Hepatocyte (in vitro differentiated cells): ENCODE measurements around the gene CALHM5. TPM values are rescaled to one million over a fixed set of nuclear protein-coding genes. Genes with fewer than 3 reads are reported as not detected.

ENCODE experiments used
- DNase-seq: peaks from one replicate; pipeline ENCODE4 v3.0.0-alpha.2; 2016; ENCODE audit warnings: low spot score
- H2AFZ ChIP-seq: fragments of 200-600 bp; sonication (generic); 2 replicates; pipeline ENCODE4 v1.6.0; 2016; ENCODE audit warnings: antibody characterized with exemption, mild to moderate bottlenecking
- H3K27ac ChIP-seq: fragments of 200-600 bp; sonication (generic); 2 replicates; pipeline ENCODE4 v1.5.1; 2016; ENCODE audit warnings: mild to moderate bottlenecking
- H3K27me3 ChIP-seq: fragments of 200-600 bp; sonication (generic); 2 replicates; pipeline ENCODE4 v1.6.1; 2016
- H3K36me3 ChIP-seq: fragments of 200-600 bp; sonication (generic); replicated peaks from 2 replicates; pipeline ENCODE4 v1.5.1; 2016; ENCODE audit warnings: low read depth; ENCODE audit not compliant: insufficient read depth
- H3K4me1 ChIP-seq: fragments of 200-600 bp; sonication (generic); 2 replicates; pipeline ENCODE4 v1.5.1; 2016; ENCODE audit warnings: mild to moderate bottlenecking, moderate library complexity; ENCODE audit not compliant: insufficient read depth
- H3K4me2 ChIP-seq: fragments of 200-600 bp; sonication (generic); 2 replicates; pipeline ENCODE4 v1.6.0; 2016
- H3K4me3 ChIP-seq: fragments of 200-600 bp; sonication (generic); 2 replicates; pipeline ENCODE4 v1.5.1; 2016; ENCODE audit warnings: mild to moderate bottlenecking
- H3K79me2 ChIP-seq: fragments of 200-600 bp; sonication (generic); 2 replicates; pipeline ENCODE4 v1.6.0; 2017; ENCODE audit warnings: mild to moderate bottlenecking
- H3K9me2 ChIP-seq: fragments of 200-600 bp; sonication (generic); replicated peaks from 2 replicates; pipeline ENCODE4 v1.6.0; 2017; ENCODE audit warnings: mild to moderate bottlenecking; ENCODE audit not compliant: insufficient read depth
- H3K9me3 ChIP-seq: fragments of 200-600 bp; sonication (generic); 2 replicates; pipeline ENCODE4 v1.5.1; 2016; ENCODE audit warnings: low read depth, mild to moderate bottlenecking
- H4K20me1 ChIP-seq: fragments of 200-600 bp; sonication (generic); 2 replicates; pipeline ENCODE4 v1.6.0; 2016; ENCODE audit warnings: mild to moderate bottlenecking; ENCODE audit not compliant: insufficient read depth, poor library complexity, severe bottlenecking
- EZH2 ChIP-seq: fragments of 200-600 bp; sonication (generic); IDR thresholded peaks from 2 replicates; pipeline ENCODE4 v1.6.1; 2016; ENCODE audit warnings: antibody characterized with exemption, mild to moderate bottlenecking, borderline replicate concordance
- EZH2phosphoT487 ChIP-seq: fragments of 200-600 bp; sonication (generic); IDR thresholded peaks from one replicate; pipeline ENCODE4 v1.6.1; 2018; ENCODE audit warnings: antibody characterized with exemption, mild to moderate bottlenecking, low read depth, moderate library complexity; ENCODE audit not compliant: unreplicated experiment, severe bottlenecking
- WGBS: methylation state at CpG from one replicate; pipeline ENCODE4 v1.1.6; 2016; ENCODE audit warnings: low lambda C conversion rate; ENCODE audit errors: missing lambda C conversion rate; 5-methylcytosine and 5-hydroxymethylcytosine counted together
- polyA plus RNA-seq: library from polyadenylated mRNA; unstranded; fragments of >200 nt; fragmentation: Nextera tagmentation; extraction: Ambion mirVana; gene quantifications from 2 replicates; pipeline ENCODE4 v1.2.1, GENCODE V29; 2016
- total RNA-seq: library from RNA; depleted of rRNA; stranded (reverse); fragments of >200 nt; gene quantifications from 2 replicates; pipeline ENCODE4 v1.2.3, GENCODE V29; 2014
- TF ChIP-seq, protein P1 (sequence below): fragments of 200-600 bp; sonication (generic); IDR thresholded peaks from 2 replicates; pipeline ENCODE4 v1.5.1; 2016; ENCODE audit warnings: antibody characterized with exemption, mild to moderate bottlenecking; ENCODE audit not compliant: poor library complexity

Gene CALHM5
- total and polyA plus RNA-seq, 2 experiments from 2014 or later: 0.46 to 1.7 TPM

DNA sequence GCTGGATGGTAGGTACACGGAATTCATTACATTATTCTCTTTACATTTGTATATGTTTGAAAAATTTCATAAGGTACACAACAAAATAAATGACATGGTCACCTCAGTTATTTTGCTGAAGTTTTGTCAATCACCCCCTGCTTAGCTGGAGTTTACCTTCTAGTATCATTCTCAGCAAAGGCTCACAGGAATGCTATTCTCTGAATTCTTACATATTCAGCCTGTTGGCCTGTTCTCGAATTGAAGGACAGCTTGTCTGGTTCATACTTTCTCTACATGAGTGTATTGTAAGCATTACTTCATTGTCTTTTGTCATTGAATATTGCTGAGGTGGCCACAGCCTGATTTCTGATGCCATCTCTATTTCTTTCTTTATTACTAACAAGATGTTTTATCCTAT is 12.8 kb downstream of the CALHM5 start:
- no peaks in the 10 kb centered on the region for H3K36me3 ChIP-seq
- H3K4me2 ChIP-seq: no peak overlapping the region
- TF ChIP-seq, protein P1, sequence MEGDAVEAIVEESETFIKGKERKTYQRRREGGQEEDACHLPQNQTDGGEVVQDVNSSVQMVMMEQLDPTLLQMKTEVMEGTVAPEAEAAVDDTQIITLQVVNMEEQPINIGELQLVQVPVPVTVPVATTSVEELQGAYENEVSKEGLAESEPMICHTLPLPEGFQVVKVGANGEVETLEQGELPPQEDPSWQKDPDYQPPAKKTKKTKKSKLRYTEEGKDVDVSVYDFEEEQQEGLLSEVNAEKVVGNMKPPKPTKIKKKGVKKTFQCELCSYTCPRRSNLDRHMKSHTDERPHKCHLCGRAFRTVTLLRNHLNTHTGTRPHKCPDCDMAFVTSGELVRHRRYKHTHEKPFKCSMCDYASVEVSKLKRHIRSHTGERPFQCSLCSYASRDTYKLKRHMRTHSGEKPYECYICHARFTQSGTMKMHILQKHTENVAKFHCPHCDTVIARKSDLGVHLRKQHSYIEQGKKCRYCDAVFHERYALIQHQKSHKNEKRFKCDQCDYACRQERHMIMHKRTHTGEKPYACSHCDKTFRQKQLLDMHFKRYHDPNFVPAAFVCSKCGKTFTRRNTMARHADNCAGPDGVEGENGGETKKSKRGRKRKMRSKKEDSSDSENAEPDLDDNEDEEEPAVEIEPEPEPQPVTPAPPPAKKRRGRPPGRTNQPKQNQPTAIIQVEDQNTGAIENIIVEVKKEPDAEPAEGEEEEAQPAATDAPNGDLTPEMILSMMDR: no peak
- TF ChIP-seq EZH2phosphoT487: no peak
- H3K27me3 ChIP-seq: no peaks in the 10 kb centered on the region
- H4K20me1 ChIP-seq: no peaks in the 10 kb centered on the region
- H3K9me3 ChIP-seq: no peaks in the 10 kb centered on the region
- H3K4me3 ChIP-seq: no peak overlapping the region
- WGBS: 80% methylated on average over 2 of the region's 2 CpGs
- H3K4me1 ChIP-seq: no peaks in the 10 kb centered on the region
- DNase-seq: no peak
- no peak overlapping the region for H2AFZ ChIP-seq
- H3K27ac ChIP-seq: no peak overlapping the region
- no peaks in the 10 kb centered on the region for H3K9me2 ChIP-seq
- H3K79me2 ChIP-seq: no peaks in the 10 kb centered on the region

DNA sequence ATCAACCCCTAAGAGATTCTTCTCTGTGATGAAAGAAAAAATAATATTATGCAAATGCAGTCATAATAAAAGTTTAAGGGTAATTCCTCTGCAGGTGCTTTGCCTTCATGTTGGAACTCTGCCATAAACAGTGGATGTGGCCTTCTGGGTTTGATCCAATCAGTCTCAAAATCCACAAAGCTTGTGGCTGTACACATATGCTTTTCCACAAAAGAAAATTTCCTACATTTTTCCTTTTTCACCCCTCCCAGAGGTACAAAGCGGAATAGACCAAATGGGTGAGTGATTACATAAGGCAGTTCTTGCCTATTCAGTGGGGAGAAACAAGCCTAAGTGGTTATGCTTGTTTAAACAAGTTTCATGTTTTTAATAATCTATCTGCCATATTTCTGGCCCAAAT is 16.7 kb downstream of the CALHM5 start:
- H3K27me3 ChIP-seq: no peaks in the 10 kb centered on the region
- H3K79me2 ChIP-seq: no peaks in the 10 kb centered on the region
- no peak for DNase-seq
- H4K20me1 ChIP-seq: no peaks in the 10 kb centered on the region
- H3K36me3 ChIP-seq: no peaks in the 10 kb centered on the region
- no peak overlapping the region for H3K27ac ChIP-seq
- H3K4me3 ChIP-seq: no peak overlapping the region
- TF ChIP-seq EZH2 (no peak), EZH2phosphoT487 (no peak)
- TF ChIP-seq, protein P1: no peak
- H3K4me2 ChIP-seq: no peak overlapping the region
- no peaks in the 10 kb centered on the region for H3K9me2 ChIP-seq
- WGBS: 83% methylated on average over 1 of the region's 1 CpG
- H3K9me3 ChIP-seq: no peaks in the 10 kb centered on the region
- peaks cover 7% of the 10 kb centered on the region for H3K4me1 ChIP-seq
- H2AFZ ChIP-seq: no peak overlapping the region

DNA sequence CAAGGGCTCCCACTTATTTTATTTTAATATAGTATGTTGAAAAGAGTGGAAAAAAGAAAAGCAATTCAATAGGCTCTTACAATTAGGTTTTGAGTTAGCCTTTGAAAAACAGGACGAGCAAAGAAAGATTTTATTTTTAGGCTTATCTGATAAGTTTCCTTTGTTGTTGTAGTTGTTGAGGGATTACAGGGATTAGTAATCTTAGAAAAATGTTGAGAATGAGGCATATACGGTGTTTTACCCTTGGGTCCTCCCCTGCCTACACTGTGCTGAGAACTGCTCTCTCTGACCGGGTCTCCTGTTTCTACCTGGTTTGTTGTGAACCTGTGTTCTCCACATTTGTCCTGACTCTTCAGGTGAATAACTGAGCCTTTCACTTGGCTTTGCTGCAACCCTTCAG is 17.3 kb downstream of the CALHM5 start:
- Histone ChIP-seq H3K79me2 (no peaks in the 10 kb centered on the region), H3K4me1 (peaks cover 7% of the 10 kb centered on the region), H3K27ac (no peak overlapping the region), H3K4me3 (no peak overlapping the region), H3K9me2 (no peaks in the 10 kb centered on the region), H4K20me1 (no peaks in the 10 kb centered on the region), H3K27me3 (no peaks in the 10 kb centered on the region), H2AFZ (no peak overlapping the region), H3K36me3 (no peaks in the 10 kb centered on the region), H3K9me3 (no peaks in the 10 kb centered on the region), H3K4me2 (no peak overlapping the region)
- TF ChIP-seq EZH2phosphoT487: no peak
- no peak for TF ChIP-seq EZH2
- TF ChIP-seq, protein P1: no peak
- no peak for DNase-seq
- WGBS: 37% methylated on average over 3 of the region's 3 CpGs
